GM19025 (cell line): ENCODE measurements around the gene RHBG.
A peak's percentile ranks its signal among the peaks of the same experiment; 100 is the strongest.
"Not testable (repeated sequence)": the region's sequence is repeated elsewhere in the genome, so short reads cannot be mapped to it uniquely, and the experiment has no call there.

Experiments
- ATAC-seq: cut with Tn5 transposase; IDR thresholded peaks from one replicate; pipeline ENCODE4 v1.9.1; 2021; ENCODE audit warnings: mild to moderate bottlenecking, low read depth, moderate library complexity; ENCODE audit not compliant: unreplicated experiment

The RHBG gene, protein sequence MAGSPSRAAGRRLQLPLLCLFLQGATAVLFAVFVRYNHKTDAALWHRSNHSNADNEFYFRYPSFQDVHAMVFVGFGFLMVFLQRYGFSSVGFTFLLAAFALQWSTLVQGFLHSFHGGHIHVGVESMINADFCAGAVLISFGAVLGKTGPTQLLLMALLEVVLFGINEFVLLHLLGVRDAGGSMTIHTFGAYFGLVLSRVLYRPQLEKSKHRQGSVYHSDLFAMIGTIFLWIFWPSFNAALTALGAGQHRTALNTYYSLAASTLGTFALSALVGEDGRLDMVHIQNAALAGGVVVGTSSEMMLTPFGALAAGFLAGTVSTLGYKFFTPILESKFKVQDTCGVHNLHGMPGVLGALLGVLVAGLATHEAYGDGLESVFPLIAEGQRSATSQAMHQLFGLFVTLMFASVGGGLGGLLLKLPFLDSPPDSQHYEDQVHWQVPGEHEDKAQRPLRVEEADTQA

DNA sequence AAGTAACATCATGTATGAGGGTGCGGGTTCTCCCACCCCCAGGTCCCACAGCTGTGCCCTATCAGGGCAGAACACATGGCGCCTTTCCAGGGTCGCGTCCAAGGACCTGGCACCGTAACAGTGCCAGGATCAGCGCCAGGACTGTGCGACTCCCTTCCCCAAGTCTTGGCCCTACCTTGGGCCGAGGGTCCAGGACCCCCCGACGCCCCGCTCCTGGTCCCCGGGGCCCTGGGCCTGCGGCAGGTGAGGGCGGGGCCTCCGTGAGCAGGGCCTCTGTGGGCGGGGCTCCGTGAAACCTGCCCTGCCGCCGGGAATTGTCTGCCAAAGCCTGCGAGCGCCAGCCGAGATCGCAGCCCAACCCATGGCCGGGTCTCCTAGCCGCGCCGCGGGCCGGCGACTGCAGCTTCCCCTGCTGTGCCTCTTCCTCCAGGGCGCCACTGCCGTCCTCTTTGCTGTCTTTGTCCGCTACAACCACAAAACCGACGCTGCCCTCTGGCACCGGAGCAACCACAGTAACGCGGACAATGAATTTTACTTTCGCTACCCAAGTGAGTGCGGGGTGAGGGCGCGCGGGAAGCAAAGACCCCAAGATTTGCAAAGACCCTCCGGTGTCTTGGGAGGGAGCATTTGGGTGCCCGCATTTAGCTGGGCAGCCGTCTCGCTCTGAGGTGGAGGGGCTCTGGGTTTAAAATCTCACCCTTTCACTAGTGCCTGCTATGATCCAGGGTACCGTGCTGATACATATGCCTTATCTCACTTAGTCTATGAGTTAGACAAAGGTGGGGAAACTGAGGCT is at the start of gene RHBG:
TSS of gene RHBG (plus strand) at position 323 of the 796 bp plus-strand sequence. CDS start at position 362, 39 bp downstream.
- no peak for ATAC-seq

DNA sequence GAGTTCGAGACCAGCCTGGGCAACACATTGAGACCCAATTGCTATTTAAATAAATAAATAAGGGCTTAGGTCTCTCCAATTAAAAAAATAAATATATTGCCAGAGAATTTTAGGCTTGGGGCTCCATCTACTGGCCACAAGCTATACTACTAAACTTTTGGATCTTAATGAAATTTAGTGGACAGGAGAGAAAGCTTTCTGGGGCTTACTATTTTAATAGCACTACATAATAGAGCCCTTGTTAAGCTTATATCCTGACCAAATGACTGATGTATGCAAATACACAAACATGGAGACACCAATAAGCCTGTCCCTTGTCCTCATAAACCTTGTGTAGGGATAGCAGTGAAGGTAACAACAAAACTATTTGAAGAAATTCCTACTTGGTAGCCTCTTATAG is 49.3 kb upstream of the RHBG start:
- no peak for ATAC-seq

DNA sequence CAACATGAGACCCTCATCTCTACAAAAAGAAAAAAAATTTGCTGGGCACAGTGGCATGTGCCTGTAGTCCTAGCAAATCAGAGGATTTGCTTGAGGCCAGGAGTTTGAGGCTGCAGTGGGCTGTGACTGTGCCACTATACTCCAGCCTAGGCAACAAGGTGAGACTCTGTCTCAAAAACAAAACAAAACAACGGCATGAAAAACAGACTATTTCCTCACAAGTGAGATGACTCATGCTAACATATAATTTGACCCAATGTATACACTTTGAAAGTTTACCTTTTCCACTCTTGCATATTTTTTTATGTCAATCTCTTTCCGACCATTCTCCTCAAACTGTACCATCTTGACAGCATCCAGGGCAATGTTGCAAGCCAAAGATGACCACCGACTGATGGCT is 48.5 kb upstream of the RHBG start:
- ATAC-seq: no peak

DNA sequence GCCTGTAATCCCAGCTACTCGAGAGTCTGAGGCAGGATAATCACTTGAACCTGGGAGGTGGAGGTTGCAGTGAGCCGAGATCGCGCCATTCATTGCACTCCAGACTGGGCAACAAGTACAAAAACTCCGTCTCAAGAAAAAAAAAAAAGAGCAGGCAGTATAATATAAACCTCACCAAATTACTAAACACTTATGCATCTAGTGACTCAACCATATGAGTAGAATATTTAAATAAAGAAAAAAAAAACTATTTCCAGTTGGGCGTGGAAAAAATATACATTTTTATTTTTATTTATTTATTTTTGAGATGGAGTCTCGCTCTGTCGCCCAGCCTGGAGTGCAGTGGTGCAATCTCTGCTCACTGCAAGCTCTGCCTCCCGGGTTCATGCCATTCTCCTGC is 45.8 kb upstream of the RHBG start:
- not testable (repeated sequence) for ATAC-seq

DNA sequence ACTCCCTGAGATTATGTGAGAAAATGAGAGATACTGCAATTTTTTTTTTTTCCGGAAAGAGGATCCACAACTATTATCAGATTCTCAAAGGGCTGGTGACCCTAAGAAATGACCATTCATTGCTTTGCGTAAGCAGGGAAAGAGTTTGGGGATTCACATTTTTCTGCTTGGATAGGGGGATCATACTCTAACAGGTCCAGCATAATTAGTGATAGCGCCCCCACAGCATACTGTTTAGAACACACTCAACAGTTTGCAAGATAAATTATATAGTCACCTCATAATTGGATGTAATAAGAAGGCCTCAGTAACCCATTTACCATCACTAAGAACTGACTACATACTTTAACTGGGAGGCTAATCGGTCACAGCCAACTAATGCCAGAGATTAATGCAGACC is 32.8 kb upstream of the RHBG start:
- no peak for ATAC-seq

DNA sequence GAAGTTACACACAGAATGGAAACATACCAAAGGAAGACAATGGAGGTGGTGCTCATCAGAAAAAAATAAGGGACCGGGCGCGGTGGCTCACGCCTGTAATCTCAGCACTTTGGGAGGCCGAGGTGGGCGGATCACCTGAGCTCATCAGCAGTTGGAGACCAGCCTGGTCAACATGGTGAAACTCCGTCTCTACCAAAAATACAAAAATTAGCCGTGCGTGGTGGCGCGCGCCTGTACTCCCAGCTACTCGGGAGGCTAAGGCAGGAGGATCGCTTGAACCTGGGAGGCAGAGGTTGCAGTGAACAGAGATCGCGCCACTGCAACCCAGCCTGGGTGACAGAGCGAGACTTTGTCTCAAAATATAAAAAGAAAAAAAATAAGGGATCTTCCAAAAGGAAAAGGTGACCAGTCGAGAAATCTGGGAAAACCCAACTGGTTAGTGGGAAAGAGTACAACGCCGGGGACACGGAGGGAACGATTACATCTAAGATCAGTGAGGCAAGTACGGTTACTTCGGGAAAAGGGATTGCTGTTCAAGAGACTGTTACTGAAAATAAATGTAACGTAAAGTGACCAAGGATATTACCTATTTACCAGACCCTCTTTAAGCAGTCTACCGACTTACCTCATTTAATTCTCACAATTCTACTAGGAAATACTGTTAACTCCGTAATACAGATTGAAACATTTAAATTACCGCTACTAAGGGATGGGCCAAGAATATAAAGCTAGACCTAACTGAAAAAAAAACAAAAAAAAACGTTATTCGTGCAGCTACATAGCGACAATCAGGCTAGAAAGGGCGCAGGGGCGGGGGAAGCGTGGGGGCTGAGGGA is 31.7 kb upstream of the RHBG start:
- ATAC-seq: no peak

DNA sequence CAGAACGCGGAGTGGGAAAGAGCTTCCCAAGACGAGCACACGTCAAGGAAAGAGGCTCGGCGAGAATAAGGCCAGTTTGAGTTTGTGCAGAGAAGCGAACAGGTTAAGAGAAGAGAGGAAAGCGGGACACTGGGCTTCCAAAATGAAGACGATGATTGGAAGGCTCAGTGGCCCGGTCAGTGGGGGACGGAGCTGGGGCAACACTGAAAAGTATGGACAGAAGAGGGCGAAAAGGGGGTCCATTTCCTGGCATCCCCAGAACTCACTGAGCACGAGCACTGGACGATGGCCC is 31.2 kb upstream of the RHBG start:
- ATAC-seq: no peak

DNA sequence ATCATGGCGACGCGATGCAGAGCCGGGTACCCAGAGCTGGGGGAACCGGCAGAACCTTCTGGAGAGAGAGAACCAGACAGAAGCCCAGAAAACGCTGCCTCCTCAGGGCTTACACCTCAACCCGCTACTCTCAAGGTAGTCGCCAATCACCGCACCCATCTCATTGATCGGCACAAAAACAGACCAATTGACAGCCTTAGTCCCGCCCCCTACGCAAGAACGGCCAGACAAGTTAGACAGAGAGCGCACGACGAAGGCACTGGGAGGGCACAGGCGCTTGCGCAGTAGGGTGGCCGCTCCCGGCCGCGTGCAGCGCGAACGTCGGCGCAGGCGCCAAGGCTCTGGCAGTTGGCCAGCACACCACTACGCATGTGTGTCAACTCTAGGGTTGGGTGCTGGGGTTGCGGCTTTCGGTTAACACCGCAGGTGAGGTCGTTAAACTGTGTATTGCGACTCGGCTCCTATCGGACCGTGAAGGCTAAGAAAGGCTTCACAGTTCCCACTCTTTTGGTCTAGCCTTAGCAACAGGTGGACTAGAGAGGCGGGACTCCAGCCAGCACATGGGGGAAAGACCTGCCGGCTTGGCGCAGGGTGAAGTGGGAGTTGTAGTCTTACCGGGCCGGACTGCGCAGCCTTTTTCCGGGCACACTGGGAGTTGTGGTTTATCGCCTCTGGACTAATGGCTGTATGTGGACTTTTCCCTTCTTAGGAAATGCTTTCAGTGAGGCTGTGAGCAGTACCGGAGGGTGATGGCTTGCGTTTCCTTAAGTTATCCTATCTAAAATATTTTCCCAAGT is 30.6 kb upstream of the RHBG start, which contains the start of the genes CCT3 and TSACC:
TSS of gene CCT3 (minus strand) at position 113 of the 797 bp plus-strand sequence. CDS start at position 5, 108 bp downstream.
TSS of gene TSACC (plus strand) at position 347 of the 797 bp plus-strand sequence. CDS start 1,232 bp downstream, outside the sequence.
- ATAC-seq: peak; percentile 85

DNA sequence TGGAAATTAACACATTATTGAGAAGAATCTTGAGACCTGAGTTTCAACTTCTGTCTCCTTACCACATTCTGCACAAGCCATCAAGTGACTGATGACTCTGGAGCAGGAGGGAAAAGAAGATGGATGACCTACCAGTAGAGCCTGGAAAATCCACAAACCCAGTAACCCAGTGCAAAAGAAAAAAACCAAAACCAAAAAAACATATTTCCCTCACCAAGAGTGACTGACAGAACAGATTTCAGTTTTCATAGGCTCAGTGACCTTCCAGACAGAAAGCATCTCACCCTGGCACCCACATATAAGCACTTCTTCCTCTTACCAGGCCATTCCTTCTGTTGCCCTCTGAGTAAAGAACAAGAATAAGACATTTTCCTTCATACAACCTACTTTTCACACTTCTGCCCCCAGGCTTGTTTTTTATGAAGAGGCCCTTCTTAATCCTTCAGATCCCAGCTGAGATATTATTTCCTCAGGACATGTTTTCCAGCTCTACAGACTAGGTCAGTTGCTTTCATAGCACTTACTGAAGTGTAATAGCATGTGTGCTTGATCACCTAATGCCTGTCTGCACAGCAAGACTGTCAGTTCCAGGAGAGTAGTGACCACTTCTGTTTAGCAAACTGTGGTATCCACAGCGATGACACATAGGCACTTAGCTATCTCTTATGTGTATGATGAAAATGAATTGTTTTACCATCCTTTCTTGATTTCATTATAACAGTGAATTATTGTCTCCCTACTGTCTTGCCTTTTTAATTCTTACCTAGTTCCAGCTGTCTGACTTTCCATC is 26.6 kb upstream of the RHBG start:
- no peak for ATAC-seq

DNA sequence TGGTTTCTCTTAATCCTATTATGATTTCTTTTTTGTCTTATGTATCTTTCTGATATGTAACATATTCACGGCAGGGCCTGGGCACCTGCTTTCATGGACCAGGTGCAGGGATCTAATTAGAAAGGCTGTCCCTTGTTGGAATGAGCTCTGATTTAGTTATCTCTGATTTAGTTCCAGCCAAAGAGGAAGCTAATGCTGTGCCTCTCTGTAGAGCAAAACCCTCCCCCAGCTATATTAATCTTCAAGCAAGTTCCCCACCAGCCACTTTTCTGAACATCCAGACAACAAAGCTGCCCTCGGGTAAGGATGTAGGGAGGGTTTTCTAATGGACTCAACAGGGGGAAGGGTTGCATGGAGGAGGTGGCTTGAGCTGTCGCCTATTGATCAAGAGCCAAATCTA is 24.6 kb upstream of the RHBG start:
- ATAC-seq: no peak

DNA sequence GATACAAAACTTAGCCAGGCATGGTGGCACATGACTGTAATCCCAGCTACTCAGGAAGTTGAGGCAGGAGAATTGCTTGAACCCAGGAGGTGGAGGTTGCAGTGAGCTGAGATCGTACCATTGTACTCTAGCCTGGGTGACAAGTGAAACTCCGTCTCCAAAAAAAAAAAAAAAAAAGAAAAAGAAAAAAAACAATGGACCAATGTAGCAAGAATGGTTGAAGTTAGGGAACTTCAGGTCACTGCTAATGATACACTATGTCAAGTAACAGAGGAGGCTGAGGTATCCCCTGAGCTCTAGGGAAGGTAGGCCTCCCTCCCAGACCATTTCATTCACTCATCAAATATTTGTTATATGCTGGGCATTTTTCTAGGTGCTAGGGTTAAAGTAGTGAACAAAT is 23.0 kb upstream of the RHBG start:
- not testable (repeated sequence) for ATAC-seq

DNA sequence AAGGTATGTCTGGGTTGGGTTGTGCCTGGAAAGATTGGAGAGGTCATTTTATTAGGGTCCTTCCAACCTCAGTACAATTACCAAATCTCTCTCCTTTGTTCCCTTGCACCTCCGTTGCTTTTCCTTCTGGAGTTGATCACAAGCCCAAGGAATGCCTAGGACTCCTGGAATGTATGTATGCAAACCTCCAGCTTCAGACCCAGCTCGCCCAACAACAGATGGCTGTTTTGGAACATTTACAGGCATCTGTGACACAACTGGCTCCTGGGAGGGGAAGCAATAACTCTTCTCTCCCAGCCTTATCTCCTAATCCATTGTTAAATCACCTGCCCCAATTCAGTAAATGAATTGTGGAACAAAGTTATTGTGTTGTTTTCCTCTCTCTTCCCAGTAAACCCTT is 22.4 kb upstream of the RHBG start:
- ATAC-seq: no peak

DNA sequence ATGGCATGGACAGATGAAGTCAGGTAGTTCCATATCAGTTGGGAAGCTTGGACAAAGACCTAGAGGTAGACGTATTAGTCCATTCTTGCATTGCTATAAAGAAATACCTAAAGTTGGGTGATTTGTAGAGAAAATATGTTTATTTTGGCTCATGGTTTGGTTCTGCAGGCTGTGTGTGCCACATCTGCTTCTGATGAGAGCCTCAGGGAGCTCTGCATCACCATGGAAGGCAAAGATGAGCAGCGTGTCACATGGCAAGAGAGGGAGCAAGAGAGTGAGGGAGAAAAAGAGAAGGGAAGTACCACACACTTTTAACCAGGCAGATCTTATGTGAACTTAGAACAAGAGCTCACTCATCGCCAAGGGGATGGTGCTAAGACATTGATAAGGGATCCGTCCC is 21.7 kb upstream of the RHBG start:
- no peak for ATAC-seq

DNA sequence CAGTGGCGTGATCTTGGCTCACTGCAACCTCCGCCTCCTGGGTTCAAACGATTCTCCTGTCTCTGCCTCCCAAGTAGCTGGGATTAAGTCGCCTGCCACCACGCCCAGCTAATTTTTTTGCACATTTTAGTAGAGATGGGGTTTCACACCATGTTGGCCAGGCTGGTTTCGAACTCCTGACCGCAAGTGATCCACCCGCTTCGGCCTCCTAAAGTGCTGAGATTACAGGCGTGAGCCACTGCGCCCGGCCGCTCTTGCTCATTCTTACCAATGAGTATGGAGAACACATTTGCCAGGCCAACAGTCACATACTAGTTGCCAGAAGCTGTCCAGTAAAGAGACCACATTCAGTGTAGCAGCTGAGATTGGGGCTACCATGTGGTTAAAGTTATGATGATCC is 16.5 kb upstream of the RHBG start:
- not testable (repeated sequence) for ATAC-seq

DNA sequence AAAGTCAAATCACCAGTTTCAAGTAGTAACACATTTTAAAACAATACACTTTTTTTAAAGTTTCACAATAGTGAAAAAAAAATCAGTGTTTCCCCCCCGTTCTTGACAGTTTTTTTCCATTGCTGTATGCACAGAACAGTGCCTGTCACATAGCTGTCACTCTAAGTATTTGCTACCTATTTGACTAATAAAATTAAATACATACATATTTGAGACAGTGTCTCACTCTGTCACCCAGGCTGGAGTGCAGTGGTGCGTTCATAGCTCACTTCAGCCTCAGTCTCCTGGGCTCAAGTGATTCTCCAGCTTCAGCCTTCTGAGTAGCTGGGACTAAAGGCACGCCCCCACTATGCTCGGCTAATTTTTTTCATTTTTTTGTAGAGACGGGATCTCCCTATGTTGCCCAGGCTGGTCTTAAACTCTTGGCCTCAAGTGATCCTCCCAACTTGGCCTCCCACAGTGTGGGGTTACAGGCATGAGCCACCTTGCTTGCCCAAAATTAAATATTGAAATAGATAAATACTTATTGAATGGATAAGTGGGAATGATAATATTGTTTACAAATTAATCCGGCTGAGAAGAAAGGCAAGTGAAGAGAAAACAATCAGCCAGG is 12.6 kb upstream of the RHBG start:
- ATAC-seq: no peak

DNA sequence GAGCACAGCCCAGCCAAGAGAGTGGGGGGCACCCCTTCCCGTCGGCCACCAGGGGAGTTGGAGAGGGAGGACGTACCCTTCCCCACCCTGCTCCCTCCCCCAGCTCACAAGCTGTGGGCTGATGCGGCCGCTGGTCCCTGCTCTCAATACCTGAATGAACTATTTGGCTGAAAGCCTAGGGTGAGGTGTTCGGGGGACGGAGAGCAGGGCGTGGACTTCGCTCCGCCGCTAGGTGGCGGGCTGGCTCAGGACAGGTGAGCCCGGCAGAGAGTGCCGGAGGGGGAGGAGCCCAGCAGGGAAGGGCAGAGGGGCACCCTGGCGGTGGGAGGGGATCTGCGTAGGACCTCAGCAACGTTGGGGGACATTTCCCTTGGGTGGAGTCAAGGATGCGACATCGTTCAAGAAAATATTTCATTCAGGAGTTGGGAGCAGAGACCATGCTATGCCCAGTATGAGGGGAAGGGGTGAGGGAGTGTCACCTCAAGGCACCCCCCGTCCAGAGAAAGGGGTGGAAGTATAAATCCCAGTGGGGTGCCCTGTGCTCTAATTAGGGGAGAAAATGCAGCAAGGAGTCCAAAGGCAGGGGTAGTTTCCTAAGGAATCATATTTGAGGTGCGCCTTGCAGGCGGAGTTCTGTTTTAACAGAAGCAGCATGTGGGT is 12.0 kb upstream of the RHBG start:
- ATAC-seq: no peak

DNA sequence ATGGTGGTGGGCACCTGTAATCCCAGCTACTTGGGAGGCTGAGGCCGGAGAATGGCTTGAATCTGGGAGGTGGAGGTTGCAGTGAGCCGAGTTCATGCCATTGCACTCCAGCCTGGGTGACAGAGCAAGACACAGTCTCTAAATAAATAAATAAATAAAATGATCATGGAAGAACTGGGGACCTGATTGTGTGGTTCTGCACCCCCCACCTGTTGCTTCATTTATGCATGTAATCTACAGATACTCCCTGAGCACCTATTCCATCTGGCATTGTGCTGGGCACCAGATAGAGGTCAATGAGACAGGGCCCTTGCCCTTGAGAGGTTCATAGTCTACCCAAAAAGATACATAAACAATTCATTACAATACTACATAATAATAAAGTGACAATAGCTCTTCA is 11.0 kb upstream of the RHBG start:
- ATAC-seq: no peak

DNA sequence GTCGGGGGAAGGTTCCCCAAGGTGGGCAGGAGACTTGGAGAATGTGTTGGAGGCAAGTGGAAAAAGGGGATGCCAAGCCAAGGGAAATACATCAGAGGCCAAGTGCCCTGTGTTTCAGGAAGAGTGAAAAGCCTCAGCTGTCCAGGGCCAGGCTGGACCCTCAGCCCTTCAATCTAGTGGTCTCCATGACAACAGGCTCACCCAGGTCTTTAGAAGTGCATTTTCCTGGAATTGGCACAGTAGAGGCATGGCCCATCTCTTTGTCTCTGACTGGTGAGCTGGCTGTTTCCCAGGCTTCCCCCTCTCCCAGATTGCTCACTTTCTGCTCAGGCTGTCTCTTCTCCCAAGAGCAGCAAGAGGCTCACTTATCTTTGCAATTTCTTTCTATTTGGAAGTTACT is 10.4 kb upstream of the RHBG start:
- no peak for ATAC-seq
